Measurements from ENCODE around the gene DUT. TPM values are rescaled to one million over a fixed set of nuclear protein-coding genes. Genes with fewer than 3 reads are reported as not detected.

DUT gene
- total RNA-seq, 2 experiments from 2014 or later, result 137 to 329 TPM

DNA sequence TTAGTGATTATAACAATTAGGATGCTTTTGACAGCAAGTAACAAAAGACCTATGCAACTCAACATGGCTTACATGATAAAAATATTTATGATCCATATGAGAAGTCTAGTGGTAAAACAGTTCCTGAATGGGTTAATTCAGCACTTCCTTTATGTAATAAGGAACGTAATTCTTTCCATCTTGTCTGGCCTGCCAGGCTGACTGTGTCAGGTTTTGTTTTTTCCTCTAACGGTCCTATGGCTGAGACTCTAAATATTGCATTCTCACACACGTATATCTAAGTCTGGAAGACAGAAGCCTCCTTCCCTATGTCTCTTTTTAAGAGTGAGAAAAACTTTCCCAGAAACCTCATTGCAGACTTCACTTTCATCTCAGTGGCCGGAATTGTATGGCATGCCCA, 50.6 kb downstream of the DUT start:
- intact Hi-C loops (cut with micrococcal nuclease; ENCODE audit: unreplicated experiment), result no loop called here
- H3K4me3 ChIP-seq (ENCODE audit: low read depth, low read length, poor library complexity, severe bottlenecking), result no peak overlapping the region
- BruUV-seq (replicated peaks), result no TSS peak
- H3K9me3 ChIP-seq (ENCODE audit: low read length), result no peaks in the 10 kb centered on the region
- no peak for DNase-seq (ENCODE audit: low spot score)
- H2AFZ ChIP-seq (ENCODE audit: low read length), result no peak overlapping the region
- TF ChIP-seq, protein P1, sequence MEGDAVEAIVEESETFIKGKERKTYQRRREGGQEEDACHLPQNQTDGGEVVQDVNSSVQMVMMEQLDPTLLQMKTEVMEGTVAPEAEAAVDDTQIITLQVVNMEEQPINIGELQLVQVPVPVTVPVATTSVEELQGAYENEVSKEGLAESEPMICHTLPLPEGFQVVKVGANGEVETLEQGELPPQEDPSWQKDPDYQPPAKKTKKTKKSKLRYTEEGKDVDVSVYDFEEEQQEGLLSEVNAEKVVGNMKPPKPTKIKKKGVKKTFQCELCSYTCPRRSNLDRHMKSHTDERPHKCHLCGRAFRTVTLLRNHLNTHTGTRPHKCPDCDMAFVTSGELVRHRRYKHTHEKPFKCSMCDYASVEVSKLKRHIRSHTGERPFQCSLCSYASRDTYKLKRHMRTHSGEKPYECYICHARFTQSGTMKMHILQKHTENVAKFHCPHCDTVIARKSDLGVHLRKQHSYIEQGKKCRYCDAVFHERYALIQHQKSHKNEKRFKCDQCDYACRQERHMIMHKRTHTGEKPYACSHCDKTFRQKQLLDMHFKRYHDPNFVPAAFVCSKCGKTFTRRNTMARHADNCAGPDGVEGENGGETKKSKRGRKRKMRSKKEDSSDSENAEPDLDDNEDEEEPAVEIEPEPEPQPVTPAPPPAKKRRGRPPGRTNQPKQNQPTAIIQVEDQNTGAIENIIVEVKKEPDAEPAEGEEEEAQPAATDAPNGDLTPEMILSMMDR (conservative IDR thresholded peaks at IDR 0.05; ENCODE audit: low read length), result no peak
- TF ChIP-seq EZH2phosphoT487 (IDR thresholded peaks at IDR 0.05; ENCODE audit: borderline replicate concordance, low read depth, low read length), result no peak
- H4K20me1 ChIP-seq (ENCODE audit: insufficient read depth, low read length), result no peaks in the 10 kb centered on the region
- no peak overlapping the region for H3K4me2 ChIP-seq (ENCODE audit: low read length)
- H3K27ac ChIP-seq (ENCODE audit: low read depth, low read length, poor library complexity, severe bottlenecking), result no peak overlapping the region
- H3K9me2 ChIP-seq (ENCODE audit: insufficient read depth, low read length), result no peaks in the 10 kb centered on the region; the same call in 1 of the 2 replicates
- CTCF ChIA-PET (ENCODE audit: unreplicated experiment), result no interaction called here
- H3K36me3 ChIP-seq (ENCODE audit: insufficient read depth, low read length), result no peaks in the 10 kb centered on the region
- H3K79me2 ChIP-seq (ENCODE audit: insufficient read depth, low read depth, low read length), result no peaks in the 10 kb centered on the region
- POLR2A ChIA-PET, result no interaction called here
- no peaks in the 10 kb centered on the region for H3K4me1 ChIP-seq (ENCODE audit: insufficient read depth, low read length, poor library complexity, severe bottlenecking)

DNA sequence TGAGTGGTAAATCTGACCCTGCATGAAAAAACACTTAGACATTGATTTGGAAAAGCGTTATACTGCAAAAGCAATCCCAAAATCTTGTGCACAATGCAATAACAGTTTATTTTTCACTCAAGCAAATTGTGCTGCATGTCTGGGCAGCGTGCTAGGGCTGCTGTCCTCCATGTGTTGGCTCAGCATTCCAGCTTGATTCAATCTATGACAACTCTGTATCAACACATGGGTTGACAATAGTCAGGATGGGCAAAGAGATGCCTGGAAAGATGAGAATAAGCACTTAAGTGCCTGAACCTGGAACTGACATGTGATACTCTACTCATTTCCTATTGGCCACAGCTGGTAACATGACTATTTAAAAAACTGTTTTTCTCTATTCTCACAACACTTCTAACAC, 51.8 kb downstream of the DUT start:
- POLR2A ChIA-PET, result no interaction called here
- CTCF ChIA-PET (ENCODE audit: unreplicated experiment), result no interaction called here
- H3K27ac ChIP-seq (ENCODE audit: low read depth, low read length, poor library complexity, severe bottlenecking), result no peak overlapping the region
- H2AFZ ChIP-seq (ENCODE audit: low read length), result no peak overlapping the region
- no peaks in the 10 kb centered on the region for H3K36me3 ChIP-seq (ENCODE audit: insufficient read depth, low read length)
- no peaks in the 10 kb centered on the region for H3K4me1 ChIP-seq (ENCODE audit: insufficient read depth, low read length, poor library complexity, severe bottlenecking)
- no TSS peak for BruUV-seq (replicated peaks)
- intact Hi-C loops (cut with micrococcal nuclease; ENCODE audit: unreplicated experiment), result no loop called here
- no peaks in the 10 kb centered on the region for H3K9me3 ChIP-seq (ENCODE audit: low read length)
- no peak overlapping the region for H3K4me3 ChIP-seq (ENCODE audit: low read depth, low read length, poor library complexity, severe bottlenecking)
- no peak for TF ChIP-seq EZH2phosphoT487 (IDR thresholded peaks at IDR 0.05; ENCODE audit: borderline replicate concordance, low read depth, low read length)
- TF ChIP-seq, protein P1 (conservative IDR thresholded peaks at IDR 0.05; ENCODE audit: low read length), result no peak
- no peak overlapping the region for H3K4me2 ChIP-seq (ENCODE audit: low read length)
- no peaks in the 10 kb centered on the region; the same call in 1 of the 2 replicates for H3K9me2 ChIP-seq (ENCODE audit: insufficient read depth, low read length)
- H3K79me2 ChIP-seq (ENCODE audit: insufficient read depth, low read depth, low read length), result no peaks in the 10 kb centered on the region
- DNase-seq (ENCODE audit: low spot score), result no peak
- H4K20me1 ChIP-seq (ENCODE audit: insufficient read depth, low read length), result no peaks in the 10 kb centered on the region

DNA sequence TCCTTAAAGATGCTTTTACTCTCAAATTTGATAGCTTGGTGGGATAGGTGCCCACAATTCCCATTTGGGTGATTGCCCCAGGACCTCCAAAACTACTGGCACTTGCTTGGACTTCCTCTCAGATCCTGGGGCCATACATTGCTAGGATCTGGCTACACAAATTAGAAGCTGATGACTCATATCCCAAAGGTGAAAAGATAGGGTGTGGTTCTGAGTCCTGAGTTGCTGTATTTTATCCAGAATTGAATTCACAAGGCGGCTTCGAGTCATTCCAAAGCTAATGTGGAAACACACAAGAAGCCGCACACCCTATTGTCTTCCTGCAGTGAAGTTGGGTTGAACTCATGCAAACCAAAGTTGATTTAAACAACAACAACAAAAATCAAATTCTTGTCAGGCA, 53.4 kb downstream of the DUT start:
- Histone ChIP-seq H3K4me3 (ENCODE audit: low read depth, low read length, poor library complexity, severe bottlenecking) (no peak overlapping the region), H3K27ac (ENCODE audit: low read depth, low read length, poor library complexity, severe bottlenecking) (no peak overlapping the region), H3K9me2 (ENCODE audit: insufficient read depth, low read length) (no peaks in the 10 kb centered on the region; the same call in 1 of the 2 replicates), H3K36me3 (ENCODE audit: insufficient read depth, low read length) (no peaks in the 10 kb centered on the region), H3K79me2 (ENCODE audit: insufficient read depth, low read depth, low read length) (no peaks in the 10 kb centered on the region), H3K9me3 (ENCODE audit: low read length) (no peaks in the 10 kb centered on the region), H3K4me2 (ENCODE audit: low read length) (no peak overlapping the region), H3K4me1 (ENCODE audit: insufficient read depth, low read length, poor library complexity, severe bottlenecking) (no peaks in the 10 kb centered on the region), H4K20me1 (ENCODE audit: insufficient read depth, low read length) (no peaks in the 10 kb centered on the region), H2AFZ (ENCODE audit: low read length) (no peak overlapping the region)
- intact Hi-C loops (cut with micrococcal nuclease; ENCODE audit: unreplicated experiment), result no loop called here
- no peak for DNase-seq (ENCODE audit: low spot score)
- CTCF ChIA-PET (ENCODE audit: unreplicated experiment), result no interaction called here
- TF ChIP-seq EZH2phosphoT487 (IDR thresholded peaks at IDR 0.05; ENCODE audit: borderline replicate concordance, low read depth, low read length), result no peak
- TF ChIP-seq, protein P1 (conservative IDR thresholded peaks at IDR 0.05; ENCODE audit: low read length), result no peak
- POLR2A ChIA-PET, result no interaction called here
- no TSS peak for BruUV-seq (replicated peaks)
